Smooth muscle cell of trachea (primary cell): Measurements from ENCODE around the gene MTHFS. TPM values are rescaled to one million over a fixed set of nuclear protein-coding genes. Genes with fewer than 3 reads are reported as not detected.

Experiments used
- total RNA-seq: library from RNA; depleted of rRNA; stranded (reverse); fragments of >200 nt; gene quantifications from 2 replicates; pipeline ENCODE4 v1.2.1, GENCODE V29; 2014

Gene MTHFS
- total RNA-seq, result 14.9 and 15.6 TPM in 2 replicates

DNA sequence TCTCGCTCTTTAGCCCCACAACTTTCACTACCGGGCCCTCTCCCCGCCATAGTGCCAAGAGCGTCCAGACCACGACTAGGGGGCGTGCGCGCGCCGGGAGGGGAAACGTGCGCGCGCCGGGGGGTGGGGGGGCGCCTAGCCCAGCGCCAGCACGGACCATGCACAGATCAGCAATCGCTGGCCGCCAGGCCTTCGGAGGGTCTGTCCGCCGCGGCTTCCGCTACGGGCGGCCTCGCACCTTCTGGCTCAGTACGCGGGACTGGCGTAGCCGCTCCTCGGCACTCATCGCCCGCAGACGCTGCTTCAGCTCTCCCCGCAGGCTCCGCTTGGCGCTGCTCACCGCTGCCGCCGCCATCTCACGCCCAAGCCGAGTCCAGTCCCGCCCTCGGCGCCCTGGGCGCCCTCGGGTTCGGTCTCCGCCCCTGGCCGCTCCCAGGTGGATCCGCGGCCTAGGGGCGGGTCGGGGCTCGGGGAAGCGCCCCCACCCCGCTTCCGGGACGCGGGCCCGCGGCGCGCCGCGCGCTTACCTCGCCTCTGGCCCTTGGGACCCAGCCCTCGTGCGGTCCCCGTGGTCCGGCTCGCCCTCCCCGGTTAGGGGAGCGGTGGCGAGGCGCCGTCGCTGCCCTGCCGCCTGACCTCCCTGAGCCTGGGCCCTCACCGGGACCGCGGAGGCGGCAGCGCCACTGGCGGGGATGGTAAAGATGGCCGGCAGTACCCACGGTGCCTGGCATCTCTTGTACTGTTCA, at the start of gene MTHFS:
Gene MTHFS (minus strand): TSS at position 381 of the 746 bp plus-strand sequence. CDS start 26 bp downstream, at position 355.

Other genes starting within 250 kb of the MTHFS start
- gene BCL2A1, start 74.2 kb upstream of the MTHFS start, total RNA-seq, result 6.5 and 11.4 TPM in 2 replicates
- gene ZFAND6, start 162.7 kb upstream of the MTHFS start, total RNA-seq, result 114 and 149 TPM in 2 replicates